PC-9 (cell line): ENCODE measurements around the gene KIF4B. TPM values are rescaled to one million over a fixed set of nuclear protein-coding genes. Genes with fewer than 3 reads are reported as not detected.

Experiments used
- BruUV-seq: library from RNA; stranded (reverse); fragments of 400-500 nt; replicated peaks from 2 replicates; lab custom pipeline; 2021; lab: Mats Ljungman, UMichigan
- CTCF ChIA-PET: fragments of 300-600 bp; sonication (Branson Sonifier 250); formaldehyde crosslinking; loops from one replicate; lab custom pipeline; 2022; ENCODE audit warnings: antibody characterized with exemption; lab: Charles Lee
- POLR2A ChIA-PET: fragments of 300-600 bp; sonication (Branson Sonifier 250); formaldehyde crosslinking; loops from one replicate; lab custom pipeline; 2022; ENCODE audit warnings: antibody characterized with exemption; ENCODE audit not compliant: unreplicated experiment; lab: Charles Lee
- DNase-seq, 2 experiments: peaks; one replicate each; pipeline versions ENCODE4 v3.0.0 to v3.0.0-alpha.2; 2015 to 2022; ENCODE audit warnings: mixed read lengths in 1 of 2
- H2AFZ ChIP-seq: fragments of 200-600 bp; sonication (generic); 2 replicates; pipeline ENCODE4 v1.8.1; 2017; ENCODE audit warnings: antibody characterized with exemption
- H3F3A ChIP-seq: fragments of 200-600 bp; sonication (generic); 2 replicates; pipeline ENCODE4 v1.8.1; 2017; ENCODE audit warnings: antibody characterized with exemption, mild to moderate bottlenecking, low read depth; ENCODE audit not compliant: insufficient read depth
- H3K27ac ChIP-seq: fragments of 200-600 bp; sonication (generic); 2 replicates; pipeline ENCODE4 v1.6.1; 2016; ENCODE audit warnings: mixed run types
- H3K27me3 ChIP-seq: fragments of 200-600 bp; sonication (generic); 2 replicates; pipeline ENCODE4 v1.6.1; 2016; ENCODE audit warnings: low read depth, mixed run types; ENCODE audit not compliant: insufficient read depth
- H3K36me3 ChIP-seq: fragments of 200-600 bp; sonication (generic); 2 replicates; pipeline ENCODE4 v1.6.1; 2016; ENCODE audit warnings: low read depth, mixed run types
- H3K4me1 ChIP-seq: fragments of 200-600 bp; sonication (generic); replicated peaks from 2 replicates; pipeline ENCODE4 v1.6.1; 2016; ENCODE audit warnings: mixed run types; ENCODE audit not compliant: insufficient read depth
- H3K4me2 ChIP-seq: fragments of 200-600 bp; sonication (generic); 2 replicates; pipeline ENCODE4 v1.6.1; 2017; ENCODE audit warnings: mixed run types
- H3K4me3 ChIP-seq: fragments of 200-600 bp; sonication (generic); 2 replicates; pipeline ENCODE4 v1.6.1; 2016; ENCODE audit warnings: mixed run types
- H3K79me2 ChIP-seq: fragments of 200-600 bp; sonication (generic); 2 replicates; pipeline ENCODE4 v1.6.1; 2017; ENCODE audit warnings: low read depth, mixed run types
- H3K9me2 ChIP-seq: fragments of 200-600 bp; sonication (generic); 2 replicates; pipeline ENCODE4 v1.8.1; 2017; ENCODE audit warnings: mild to moderate bottlenecking; ENCODE audit not compliant: insufficient read depth
- H3K9me3 ChIP-seq: fragments of 200-600 bp; sonication (generic); 2 replicates; pipeline ENCODE4 v1.8.1; 2016; ENCODE audit warnings: low read depth; ENCODE audit not compliant: insufficient read depth
- H4K20me1 ChIP-seq: fragments of 200-600 bp; sonication (generic); 2 replicates; pipeline ENCODE4 v1.8.1; 2017; ENCODE audit not compliant: insufficient read depth
- CTCF ChIP-seq: fragments of 200-600 bp; sonication (generic); conservative IDR thresholded peaks from 2 replicates; pipeline ENCODE4 v1.6.1; 2017; ENCODE audit warnings: mixed run types, antibody characterized with exemption, mild to moderate bottlenecking, moderate library complexity
- EZH2 ChIP-seq: fragments of 200-600 bp; sonication (generic); IDR thresholded peaks from 2 replicates; pipeline ENCODE4 v1.8.0; 2017; ENCODE audit warnings: antibody characterized with exemption, low read depth
- intact Hi-C: fragments of 100-400 bp; cut with micrococcal nuclease; formaldehyde crosslinking; loops from one replicate; pipeline ENCODE4 v1.10.0; 2022; ENCODE audit not compliant: unreplicated experiment
- total RNA-seq: library from RNA; stranded (reverse); gene quantifications from 2 replicates; pipeline ENCODE4 v1.2.3, GENCODE V29; 2021

KIF4B gene
- total RNA-seq, 1 experiment from 2014 or later: not detected

GRCh38 chr5:155021842-155022241 lies 8.3 kb downstream of the KIF4B start:
- Histone ChIP-seq H3K27ac (no peak overlapping the region), H3K27me3 (peaks cover 64% of the 10 kb centered on the region), H2AFZ (no peak overlapping the region), H3F3A (no peaks in the 10 kb centered on the region), H3K9me2 (no peaks in the 10 kb centered on the region), H3K9me3 (no peaks in the 10 kb centered on the region), H3K79me2 (no peaks in the 10 kb centered on the region), H3K4me2 (no peak overlapping the region), H4K20me1 (no peaks in the 10 kb centered on the region), H3K4me1 (no peaks in the 10 kb centered on the region), H3K36me3 (no peaks in the 10 kb centered on the region), H3K4me3 (no peak overlapping the region)
- DNase-seq: no peak
- POLR2A ChIA-PET: no interaction called here
- no TSS peak for BruUV-seq
- TF ChIP-seq EZH2: no peak
- no peak for TF ChIP-seq CTCF
- intact Hi-C loops: no loop called here
- CTCF ChIA-PET: interaction anchor here (0.9 kb wide), 1 partner anchor 18 kb away, joined by 3 read pairs; no protein-coding TSS in a partner anchor

GRCh38 chr5:155023320-155023719 lies 9.8 kb downstream of the KIF4B start:
- no TSS peak for BruUV-seq
- no peaks in the 10 kb centered on the region for H3K9me2 ChIP-seq
- DNase-seq: no peak
- no peak overlapping the region for H3K27ac ChIP-seq
- no peak for TF ChIP-seq EZH2
- TF ChIP-seq CTCF: no peak
- ChIA-PET CTCF (no interaction called here), POLR2A (no interaction called here)
- intact Hi-C loops: no loop called here
- no peaks in the 10 kb centered on the region for H3K9me3 ChIP-seq
- H3K4me2 ChIP-seq: no peak overlapping the region
- H4K20me1 ChIP-seq: no peaks in the 10 kb centered on the region
- H3K4me3 ChIP-seq: no peak overlapping the region
- no peaks in the 10 kb centered on the region for H3K36me3 ChIP-seq
- H2AFZ ChIP-seq: no peak overlapping the region
- no peaks in the 10 kb centered on the region for H3F3A ChIP-seq
- no peaks in the 10 kb centered on the region for H3K4me1 ChIP-seq
- no peaks in the 10 kb centered on the region for H3K79me2 ChIP-seq
- peaks cover 51% of the 10 kb centered on the region for H3K27me3 ChIP-seq

- Histone ChIP-seq H3K4me2 (no peak overlapping the region), H4K20me1 (no peaks in the 10 kb centered on the region), H2AFZ (no peak overlapping the region), H3K4me1 (no peaks in the 10 kb centered on the region), H3K9me2 (no peaks in the 10 kb centered on the region), H3K4me3 (no peak overlapping the region), H3K9me3 (no peaks in the 10 kb centered on the region), H3K27me3 (peaks cover 44% of the 10 kb centered on the region), H3K79me2 (no peaks in the 10 kb centered on the region), H3K36me3 (no peaks in the 10 kb centered on the region), H3K27ac (no peak overlapping the region), H3F3A (no peaks in the 10 kb centered on the region)
- TF ChIP-seq CTCF (no peak), EZH2 (no peak)
- POLR2A ChIA-PET: no interaction called here
- intact Hi-C loops: no loop called here
- DNase-seq: no peak
- CTCF ChIA-PET: interaction anchor here (0.6 kb wide), 1 partner anchor 9 kb away, joined by 5 read pairs; no protein-coding TSS in a partner anchor
- BruUV-seq: no TSS peak
These were observed 10.5 kb downstream of the KIF4B start for GRCh38 chr5:155024015-155024414.
